HFF-Myc (cell line): ENCODE results near the gene TPI1.

Source experiments
- DNase-seq: peaks from one replicate; pipeline ENCODE4 v3.0.0-alpha.2; 2011; ENCODE audit warnings: low read depth; ENCODE audit errors: extremely low read depth
- H3K4me3 ChIP-seq: replicated peaks from 2 replicates; pipeline ENCODE4 v1.5.1; 2011; ENCODE audit warnings: low read depth, mild to moderate bottlenecking, control low read depth, low read length
- TF ChIP-seq, protein P1 (sequence below): IDR thresholded peaks from 2 replicates; pipeline ENCODE4 v1.5.1; 2012; ENCODE audit warnings: mild to moderate bottlenecking, low read depth, low read length, control low read depth; ENCODE audit errors: missing control alignments

Gene TPI1

DNA sequence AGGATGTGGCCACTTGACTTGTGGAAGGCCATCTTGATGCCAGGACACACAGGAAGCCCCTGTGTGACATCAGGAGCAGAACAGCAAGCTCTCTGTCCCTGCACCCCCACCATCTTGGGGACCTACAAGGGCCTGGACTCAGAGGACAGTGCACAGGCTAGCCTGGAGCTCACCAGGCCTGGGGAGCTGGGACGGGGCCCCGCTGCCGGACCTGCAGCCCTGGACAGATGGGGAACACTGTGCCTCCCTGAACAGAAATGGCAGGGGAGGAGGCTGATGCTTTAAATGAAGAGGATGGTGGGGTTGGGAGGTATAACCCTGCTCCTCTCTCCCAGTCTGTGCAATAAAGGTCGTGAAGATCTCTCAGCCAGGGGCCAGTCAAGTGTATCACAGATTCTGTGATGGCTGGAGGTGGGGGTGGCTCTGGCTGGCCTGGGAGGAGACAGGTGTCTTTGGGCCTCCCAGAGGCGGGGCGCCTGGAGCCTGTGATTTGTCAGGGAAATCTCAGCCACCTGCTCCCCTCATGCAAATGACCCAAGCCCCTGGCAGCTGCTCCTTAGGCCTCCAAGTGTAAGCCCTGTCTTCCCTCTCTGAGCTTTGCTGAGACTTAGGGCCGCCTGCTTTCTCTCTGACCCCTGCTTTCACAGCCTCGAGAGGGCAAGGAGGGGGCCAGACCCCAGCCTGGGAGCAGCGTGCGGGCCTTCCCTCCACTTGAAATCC, 27.7 kb upstream of the TPI1 start:
- TF ChIP-seq, protein P1, sequence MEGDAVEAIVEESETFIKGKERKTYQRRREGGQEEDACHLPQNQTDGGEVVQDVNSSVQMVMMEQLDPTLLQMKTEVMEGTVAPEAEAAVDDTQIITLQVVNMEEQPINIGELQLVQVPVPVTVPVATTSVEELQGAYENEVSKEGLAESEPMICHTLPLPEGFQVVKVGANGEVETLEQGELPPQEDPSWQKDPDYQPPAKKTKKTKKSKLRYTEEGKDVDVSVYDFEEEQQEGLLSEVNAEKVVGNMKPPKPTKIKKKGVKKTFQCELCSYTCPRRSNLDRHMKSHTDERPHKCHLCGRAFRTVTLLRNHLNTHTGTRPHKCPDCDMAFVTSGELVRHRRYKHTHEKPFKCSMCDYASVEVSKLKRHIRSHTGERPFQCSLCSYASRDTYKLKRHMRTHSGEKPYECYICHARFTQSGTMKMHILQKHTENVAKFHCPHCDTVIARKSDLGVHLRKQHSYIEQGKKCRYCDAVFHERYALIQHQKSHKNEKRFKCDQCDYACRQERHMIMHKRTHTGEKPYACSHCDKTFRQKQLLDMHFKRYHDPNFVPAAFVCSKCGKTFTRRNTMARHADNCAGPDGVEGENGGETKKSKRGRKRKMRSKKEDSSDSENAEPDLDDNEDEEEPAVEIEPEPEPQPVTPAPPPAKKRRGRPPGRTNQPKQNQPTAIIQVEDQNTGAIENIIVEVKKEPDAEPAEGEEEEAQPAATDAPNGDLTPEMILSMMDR, result no peak
- no peak for DNase-seq
- H3K4me3 ChIP-seq, result no peak overlapping the region

DNA sequence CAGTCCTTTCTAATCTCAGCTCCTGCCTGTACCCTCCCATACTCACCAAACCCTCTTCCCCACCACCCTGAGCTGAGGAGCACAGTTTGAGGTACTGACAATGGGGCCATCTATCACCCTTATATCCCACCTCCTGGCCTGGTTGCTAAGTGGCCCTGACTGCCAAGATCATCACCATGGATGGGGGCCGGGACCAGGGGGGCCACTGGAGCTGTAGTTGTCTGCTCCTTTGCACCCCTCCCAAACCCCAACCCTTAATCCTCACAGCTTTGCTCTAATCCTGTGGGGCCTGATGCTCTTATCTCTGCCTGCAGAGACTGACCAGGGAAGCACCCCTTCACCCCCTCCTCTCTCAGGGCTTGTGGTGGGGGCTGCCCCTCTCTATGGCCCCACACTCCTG, 27.0 kb upstream of the TPI1 start:
- DNase-seq, result no peak
- H3K4me3 ChIP-seq, result no peak overlapping the region
- TF ChIP-seq, protein P1, result no peak

DNA sequence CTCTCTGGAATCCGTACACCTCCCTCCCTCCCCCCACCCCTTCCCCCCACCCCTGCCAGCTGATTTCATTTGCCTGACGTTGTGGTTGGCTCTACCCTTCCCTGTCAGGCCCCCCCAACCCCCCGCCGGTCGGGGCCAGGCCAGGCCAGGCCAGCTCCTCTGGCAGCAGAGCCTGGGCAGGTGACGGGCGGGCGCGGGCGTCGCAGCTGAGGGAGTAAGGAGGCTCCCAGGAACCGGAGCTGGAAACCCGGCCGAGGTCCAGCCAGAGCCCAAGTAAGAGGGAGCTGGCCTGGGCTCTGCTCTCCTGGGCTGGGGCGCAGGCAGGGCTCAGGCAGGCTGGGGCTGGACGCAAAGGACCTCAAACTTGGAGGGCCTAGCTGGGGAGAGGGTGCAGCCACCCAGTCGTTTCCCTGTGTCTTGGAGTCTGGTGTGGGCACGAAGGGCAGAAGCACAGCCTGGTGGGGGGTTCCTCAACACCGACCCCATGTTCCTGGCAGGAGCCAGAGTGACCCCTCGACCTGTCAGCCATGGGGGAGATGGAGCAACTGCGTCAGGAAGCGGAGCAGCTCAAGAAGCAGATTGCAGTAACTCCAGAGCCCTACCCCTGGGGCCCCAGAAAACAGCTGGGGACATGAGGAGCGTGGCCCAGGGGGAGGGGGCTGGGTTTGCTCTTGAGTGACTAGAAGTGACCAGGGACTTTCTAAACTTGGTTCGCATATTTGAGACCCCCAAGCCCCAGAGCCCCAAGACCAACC, 26.4 kb upstream of the TPI1 start, which contains the start of gene GNB3:
GNB3 (plus strand) TSS at position 165 of the 755 bp plus-strand sequence; CDS start at position 528, 363 bp downstream.
- H3K4me3 ChIP-seq, result no peak within 1 kb of the TSS
- TF ChIP-seq, protein P1, result no peak

DNA sequence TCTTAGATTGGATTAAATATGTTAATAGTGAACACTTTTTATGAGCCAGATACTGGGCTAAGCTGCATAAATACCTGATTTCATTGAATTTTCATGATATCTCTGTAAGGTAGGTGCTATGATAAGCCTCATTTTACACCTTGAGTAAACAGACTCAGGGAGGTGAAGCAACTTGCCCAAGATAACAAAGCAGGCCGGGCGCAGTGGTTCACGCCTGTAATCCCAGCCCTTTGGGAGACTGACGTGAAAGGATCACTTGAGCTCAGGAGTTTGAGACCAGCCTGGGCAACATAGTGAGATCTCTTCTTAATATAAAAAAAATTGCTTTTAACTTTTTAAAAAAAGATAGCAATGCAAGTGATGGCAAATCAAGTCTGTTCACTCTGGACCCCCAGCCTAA, 25.3 kb upstream of the TPI1 start:
- H3K4me3 ChIP-seq, result no peak overlapping the region
- no peak for DNase-seq
- TF ChIP-seq, protein P1, result no peak

More for the DNA sequence above, 26.4 kb upstream of the TPI1 start, which contains the start of gene GNB3:
- no peak for DNase-seq

DNA sequence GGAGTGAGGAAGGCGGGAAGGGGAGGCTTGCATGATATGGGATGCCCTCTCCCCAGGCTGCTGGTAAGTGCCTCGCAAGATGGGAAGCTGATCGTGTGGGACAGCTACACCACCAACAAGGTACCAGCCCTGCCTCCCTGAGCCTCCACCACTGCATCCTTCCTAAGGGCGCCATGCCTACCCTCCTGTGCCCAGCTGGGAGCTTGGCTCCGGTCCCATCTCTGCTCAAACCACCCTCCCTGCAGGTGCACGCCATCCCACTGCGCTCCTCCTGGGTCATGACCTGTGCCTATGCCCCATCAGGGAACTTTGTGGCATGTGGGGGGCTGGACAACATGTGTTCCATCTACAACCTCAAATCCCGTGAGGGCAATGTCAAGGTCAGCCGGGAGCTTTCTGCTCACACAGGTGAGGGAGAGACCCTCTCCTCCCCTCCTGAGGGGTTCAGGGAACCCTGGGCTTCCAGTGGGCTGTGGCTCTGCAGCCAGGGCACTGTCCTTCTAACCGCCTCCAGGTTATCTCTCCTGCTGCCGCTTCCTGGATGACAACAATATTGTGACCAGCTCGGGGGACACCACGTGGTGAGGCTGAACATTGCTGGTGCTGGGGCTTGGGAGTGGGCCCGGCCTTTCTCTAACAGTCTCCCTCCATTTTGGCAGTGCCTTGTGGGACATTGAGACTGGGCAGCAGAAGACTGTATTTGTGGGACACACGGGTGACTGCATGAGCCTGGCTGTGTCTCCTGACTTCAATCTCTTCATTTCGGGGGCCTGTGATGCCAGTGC, 24.0 kb upstream of the TPI1 start:
- DNase-seq, result no peak
- no peak overlapping the region for H3K4me3 ChIP-seq
- TF ChIP-seq, protein P1, result no peak

DNA sequence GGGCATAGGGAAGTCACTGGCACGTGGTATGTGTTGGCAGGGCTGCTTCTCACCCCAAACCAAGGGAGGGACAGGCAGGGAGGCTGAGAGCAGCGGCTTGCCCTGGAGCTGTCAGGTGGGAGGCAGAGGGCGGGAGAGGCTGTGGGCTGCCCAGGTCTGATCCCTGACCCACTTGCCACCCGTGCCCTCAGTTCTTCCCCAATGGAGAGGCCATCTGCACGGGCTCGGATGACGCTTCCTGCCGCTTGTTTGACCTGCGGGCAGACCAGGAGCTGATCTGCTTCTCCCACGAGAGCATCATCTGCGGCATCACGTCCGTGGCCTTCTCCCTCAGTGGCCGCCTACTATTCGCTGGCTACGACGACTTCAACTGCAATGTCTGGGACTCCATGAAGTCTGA, 21.9 kb upstream of the TPI1 start:
- no peak for DNase-seq
- no peak overlapping the region for H3K4me3 ChIP-seq
- TF ChIP-seq, protein P1, result no peak
